HG03060 (cell line): ENCODE results near the gene HOMER2.
A peak's percentile ranks its signal among the peaks of the same experiment; 100 is the strongest.

Experiments used
- ATAC-seq: cut with Tn5 transposase; IDR thresholded peaks from one replicate; pipeline ENCODE4 v1.9.1; 2021; ENCODE audit warnings: low read depth, moderate number of reproducible peaks; ENCODE audit not compliant: unreplicated experiment

HOMER2 gene

GRCh38 chr15:82808634-82809041 lies 143.9 kb downstream of the HOMER2 start:
- no peak for ATAC-seq

- ATAC-seq: no peak
Measured at GRCh38 chr15:82807920-82808633, 144.4 kb downstream of the HOMER2 start.

GRCh38 chr15:82805994-82806406 lies 146.5 kb downstream of the HOMER2 start, which contains the start of gene FSD2:
Gene FSD2 (minus strand): TSS chr15:82806069. CDS start chr15:82787390, 18,679 bp downstream.
- peak; percentile 61 for ATAC-seq

DNA sequence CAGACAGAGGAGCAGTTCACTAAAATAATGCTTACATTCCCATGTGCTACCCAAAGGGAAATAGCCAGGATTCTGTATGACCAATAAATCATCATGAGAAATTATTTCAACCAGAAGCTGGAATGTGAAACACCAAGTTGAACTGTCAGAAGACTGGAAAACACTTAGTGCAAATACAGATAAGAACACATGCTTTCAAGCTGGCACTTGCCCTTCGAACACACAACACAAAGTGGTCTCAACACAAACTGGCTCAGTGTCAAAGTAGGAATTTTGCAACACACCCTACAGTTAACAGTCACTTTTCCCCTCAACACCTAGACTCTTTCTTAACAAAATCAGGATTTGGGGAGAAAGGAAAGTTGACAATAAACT lies 148.0 kb downstream of the HOMER2 start:
- ATAC-seq: no peak

DNA sequence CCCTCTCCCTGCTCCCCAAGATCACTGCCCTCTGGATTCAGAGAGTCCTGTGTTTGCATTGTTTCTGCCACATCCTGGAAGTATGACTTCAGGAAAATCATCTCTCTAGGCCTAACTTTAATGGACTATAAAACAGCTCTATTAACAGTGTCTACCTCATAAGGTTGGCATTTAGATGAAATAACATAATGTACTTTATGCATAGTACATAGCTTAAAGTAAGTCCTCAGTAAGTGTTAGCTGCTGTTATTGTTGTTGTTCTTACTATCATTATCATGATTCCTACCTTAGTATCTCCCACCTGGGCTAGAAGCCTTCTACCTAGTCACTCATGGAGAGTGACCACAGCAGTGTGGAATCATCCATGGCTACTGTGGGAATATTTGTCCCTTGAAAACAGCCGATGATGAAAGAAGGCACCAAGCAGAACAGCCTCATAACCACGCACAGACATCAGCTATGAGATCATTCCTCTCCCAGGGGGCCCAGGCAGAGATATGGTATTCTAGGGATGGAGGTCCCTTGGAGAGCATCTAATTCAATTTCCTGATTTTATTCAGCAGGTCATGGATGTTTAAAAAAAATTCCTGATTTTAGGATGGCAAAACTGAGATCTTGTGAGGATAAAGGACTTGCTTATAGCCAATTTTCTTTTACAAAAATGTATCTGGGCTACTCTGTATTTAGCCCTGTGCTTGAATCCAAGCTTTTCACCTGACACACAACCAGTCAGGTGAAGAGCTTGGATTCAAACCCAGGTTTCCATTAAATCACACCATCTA lies 148.5 kb downstream of the HOMER2 start:
- ATAC-seq: no peak

DNA sequence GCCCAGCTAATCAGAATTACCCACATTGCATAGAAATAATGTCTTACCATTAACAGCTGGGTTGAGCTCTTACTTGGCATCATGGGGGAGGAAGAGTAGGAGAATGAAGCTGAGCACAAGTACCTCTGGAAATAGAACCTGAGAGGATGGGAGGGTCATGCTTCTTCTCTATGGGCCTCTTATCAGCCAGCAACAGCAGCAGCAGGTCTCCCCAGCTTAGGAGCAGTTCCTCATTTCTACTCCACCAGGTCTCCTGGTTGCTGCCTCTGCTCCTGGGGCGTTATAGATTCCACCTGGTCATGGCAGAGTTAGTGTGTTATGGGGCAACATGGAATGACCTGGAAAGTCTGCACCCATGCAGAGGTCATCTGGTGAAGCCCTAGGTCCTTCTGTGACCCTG lies 150.0 kb downstream of the HOMER2 start:
- ATAC-seq: no peak

- ATAC-seq: no peak
Measured at GRCh38 chr15:82799183-82799841, 153.2 kb downstream of the HOMER2 start.
